ENCODE data around the gene TIPRL. TPM values are rescaled to one million over a fixed set of nuclear protein-coding genes. Genes with fewer than 3 reads are reported as not detected.

The TIPRL gene
- polyA plus RNA-seq, 1 of the 3 experiments (the other 2 are of a cell fraction): 16.4 TPM

- Histone ChIP-seq H3K4me3 (ENCODE audit: low read depth in 2 of 2, low read length in 1 of 2) (no peak overlapping the region), H3K27me3 (ENCODE audit: insufficient read depth) (no peaks in the 10 kb centered on the region), H3K27ac (ENCODE audit: low read depth in 2 of 2, low read length in 1 of 2) (no peak overlapping the region), H4K20me1 (ENCODE audit: insufficient read depth) (no peaks in the 10 kb centered on the region), H3K9me2 (no peaks in the 10 kb centered on the region), H3K79me2 (ENCODE audit: insufficient read depth) (no peaks in the 10 kb centered on the region), H3K9ac (no peak overlapping the region), H3K9me3 (no peaks in the 10 kb centered on the region), H2AFZ (ENCODE audit: low read depth) (no peak overlapping the region), H3K36me3 (replicated peaks in 1 of 2; ENCODE audit: control insufficient read depth in 1 of 2, insufficient read depth in 2 of 2, low read length in 1 of 2) (no peaks in the 10 kb centered on the region), H3F3A (replicated peaks; ENCODE audit: insufficient read depth) (no peaks in the 10 kb centered on the region), H3K4me2 (no peak overlapping the region), H3K4me1 (ENCODE audit: control insufficient read depth in 1 of 2, insufficient read depth in 2 of 2, low read depth in 1 of 2, low read length in 1 of 2) (no peaks in the 10 kb centered on the region; a peak in 1 of 4 replicates)
- TF ChIP-seq GATA2 (CRISPR knock-in tag; IDR thresholded peaks at IDR 0.05): no peak
- TF ChIP-seq USF2 (IDR thresholded peaks at IDR 0.05; ENCODE audit: borderline replicate concordance, low read depth, low read length): no peak
- no peak for TF ChIP-seq ELF1 (IDR thresholded peaks at IDR 0.05)
- no peak for TF ChIP-seq NRF1 (IDR thresholded peaks at IDR 0.05; ENCODE audit: low read depth, low read length)
- no peak for TF ChIP-seq FOSL2 (IDR thresholded peaks at IDR 0.05; ENCODE audit: borderline replicate concordance, low read depth)
- no peak for TF ChIP-seq EP300 (IDR thresholded peaks at IDR 0.05; ENCODE audit: borderline replicate concordance in 1 of 2, low read depth in 1 of 2, low read length in 1 of 2)
- TF ChIP-seq RAD21 (IDR thresholded peaks at IDR 0.05; ENCODE audit: low read length): no peak
- no peak for TF ChIP-seq IRF3 (IDR thresholded peaks at IDR 0.05; ENCODE audit: low read depth, low read length)
- no peak for TF ChIP-seq USF1 (IDR thresholded peaks at IDR 0.05; ENCODE audit: borderline replicate concordance, low read depth)
- TF ChIP-seq SIN3A (IDR thresholded peaks at IDR 0.05; ENCODE audit: borderline replicate concordance, low read depth, low read length): no peak
- no peak for TF ChIP-seq JUND (IDR thresholded peaks at IDR 0.05)
- TF ChIP-seq MXI1 (IDR thresholded peaks at IDR 0.05; ENCODE audit: low read depth, low read length): no peak
- TF ChIP-seq TEAD4 (IDR thresholded peaks at IDR 0.05; ENCODE audit: borderline replicate concordance, insufficient read depth): no peak
- no peak for TF ChIP-seq POLR2AphosphoS5 (IDR thresholded peaks at IDR 0.05; ENCODE audit: low read depth, low read length)
- DNase-seq: no peak
- ChIA-PET POLR2A (no interaction called here), CTCF (no interaction called here)
- WGBS (ENCODE audit: low lambda C conversion rate): 76% methylated on average over 4 of the region's 4 CpGs
These were observed 39.9 kb downstream of the TIPRL start for GRCh38 chr1:168218658-168219057.

GRCh38 chr1:168220470-168220871 is 41.7 kb downstream of the TIPRL start:
- H3F3A ChIP-seq (replicated peaks; ENCODE audit: insufficient read depth): no peaks in the 10 kb centered on the region
- H3K9me2 ChIP-seq: no peaks in the 10 kb centered on the region
- H3K9me3 ChIP-seq: no peaks in the 10 kb centered on the region
- H3K27ac ChIP-seq (ENCODE audit: low read depth in 2 of 2, low read length in 1 of 2): no peak overlapping the region
- H2AFZ ChIP-seq (ENCODE audit: low read depth): no peak overlapping the region
- no peak for DNase-seq
- TF ChIP-seq JUND (IDR thresholded peaks at IDR 0.05): no peak
- TF ChIP-seq ELF1 (IDR thresholded peaks at IDR 0.05): no peak
- no peak for TF ChIP-seq FOXJ3 (CRISPR knock-in tag; IDR thresholded peaks at IDR 0.05)
- TF ChIP-seq RXRA (IDR thresholded peaks at IDR 0.05; ENCODE audit: borderline replicate concordance, low read depth): no peak
- TF ChIP-seq USF1 (IDR thresholded peaks at IDR 0.05; ENCODE audit: borderline replicate concordance, low read depth): no peak
- no peak for TF ChIP-seq CHD2 (IDR thresholded peaks at IDR 0.05; ENCODE audit: low read length, partially characterized antibody)
- no peak for TF ChIP-seq SMC3 (IDR thresholded peaks at IDR 0.05; ENCODE audit: low read depth, low read length)
- TF ChIP-seq MAX (IDR thresholded peaks at IDR 0.05; ENCODE audit: low read depth): no peak
- no peak for TF ChIP-seq RCOR1 (IDR thresholded peaks at IDR 0.05; ENCODE audit: low read length)
- TF ChIP-seq POLR2AphosphoS5 (IDR thresholded peaks at IDR 0.05; ENCODE audit: low read depth, low read length): no peak
- TF ChIP-seq NFIC (IDR thresholded peaks at IDR 0.05; ENCODE audit: borderline replicate concordance): no peak
- H3K4me2 ChIP-seq: no peak overlapping the region
- peaks cover 2% of the 10 kb centered on the region; the same call in 1 of the 2 replicates for H3K79me2 ChIP-seq (ENCODE audit: insufficient read depth)
- POLR2A ChIA-PET: no interaction called here
- H3K4me3 ChIP-seq (ENCODE audit: low read depth in 2 of 2, low read length in 1 of 2): no peak overlapping the region
- H3K36me3 ChIP-seq (replicated peaks in 1 of 2; ENCODE audit: control insufficient read depth in 1 of 2, insufficient read depth in 2 of 2, low read length in 1 of 2): no peaks in the 10 kb centered on the region
- 70% methylated on average over 6 of the region's 6 CpGs for WGBS (ENCODE audit: low lambda C conversion rate)
- H3K4me1 ChIP-seq (ENCODE audit: control insufficient read depth in 1 of 2, insufficient read depth in 2 of 2, low read depth in 1 of 2, low read length in 1 of 2): peaks cover 0 to 8% of the 10 kb centered on the region in 2 experiments; a peak in 2 of 4 replicates
- no peaks in the 10 kb centered on the region for H4K20me1 ChIP-seq (ENCODE audit: insufficient read depth)
- H3K27me3 ChIP-seq (ENCODE audit: insufficient read depth): no peaks in the 10 kb centered on the region
- CTCF ChIA-PET: interaction anchor here (0.9 to 1.7 kb wide), 2 partner anchors 75 to 138 kb away, joined by 3 to 5 read pairs; no protein-coding TSS in a partner anchor
- no peak overlapping the region for H3K9ac ChIP-seq
